GM20000 (cell line): ENCODE measurements around the gene TIMM8A.
"Not testable (repeated sequence)": the region's sequence is repeated elsewhere in the genome, so short reads cannot be mapped to it uniquely, and the experiment has no call there.

Source experiments
- DNase-seq: peaks from one replicate; pipeline ENCODE4 v3.0.0; 2012; ENCODE audit warnings: low spot score
- TF ChIP-seq, protein P1 (sequence below): IDR thresholded peaks from 2 replicates; pipeline ENCODE4 v1.5.1; 2012; ENCODE audit warnings: mild to moderate bottlenecking, control low read depth; ENCODE audit errors: extremely low read depth, missing control alignments

Gene TIMM8A

GRCh38 chrX:101360390-101360789 lies 11.8 kb upstream of the TIMM8A start:
- DNase-seq, result no peak
- TF ChIP-seq, protein P1, sequence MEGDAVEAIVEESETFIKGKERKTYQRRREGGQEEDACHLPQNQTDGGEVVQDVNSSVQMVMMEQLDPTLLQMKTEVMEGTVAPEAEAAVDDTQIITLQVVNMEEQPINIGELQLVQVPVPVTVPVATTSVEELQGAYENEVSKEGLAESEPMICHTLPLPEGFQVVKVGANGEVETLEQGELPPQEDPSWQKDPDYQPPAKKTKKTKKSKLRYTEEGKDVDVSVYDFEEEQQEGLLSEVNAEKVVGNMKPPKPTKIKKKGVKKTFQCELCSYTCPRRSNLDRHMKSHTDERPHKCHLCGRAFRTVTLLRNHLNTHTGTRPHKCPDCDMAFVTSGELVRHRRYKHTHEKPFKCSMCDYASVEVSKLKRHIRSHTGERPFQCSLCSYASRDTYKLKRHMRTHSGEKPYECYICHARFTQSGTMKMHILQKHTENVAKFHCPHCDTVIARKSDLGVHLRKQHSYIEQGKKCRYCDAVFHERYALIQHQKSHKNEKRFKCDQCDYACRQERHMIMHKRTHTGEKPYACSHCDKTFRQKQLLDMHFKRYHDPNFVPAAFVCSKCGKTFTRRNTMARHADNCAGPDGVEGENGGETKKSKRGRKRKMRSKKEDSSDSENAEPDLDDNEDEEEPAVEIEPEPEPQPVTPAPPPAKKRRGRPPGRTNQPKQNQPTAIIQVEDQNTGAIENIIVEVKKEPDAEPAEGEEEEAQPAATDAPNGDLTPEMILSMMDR, result no peak

DNA sequence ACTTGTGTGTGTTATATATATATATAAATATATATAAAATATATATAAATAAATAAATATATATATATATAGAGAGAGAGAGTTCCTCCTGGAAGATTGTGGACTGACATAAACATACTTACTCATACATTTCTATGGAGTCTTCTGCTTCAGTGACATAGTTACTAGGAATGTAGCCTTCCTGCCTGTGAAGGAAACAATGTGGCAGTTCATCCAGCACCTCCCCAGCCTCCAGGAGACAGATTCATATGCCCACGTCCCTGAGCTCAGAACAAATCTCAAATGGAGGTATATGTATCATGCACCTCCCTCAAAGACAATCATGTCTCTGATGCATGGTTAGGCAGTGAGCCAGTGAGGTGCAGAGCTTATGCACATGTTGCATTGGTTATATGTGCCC lies 11.4 kb upstream of the TIMM8A start:
- TF ChIP-seq, protein P1, result no peak
- no peak for DNase-seq

GRCh38 chrX:101357166-101357795 lies 8.7 kb upstream of the TIMM8A start:
- TF ChIP-seq, protein P1, result no peak
- DNase-seq, result no peak

DNA sequence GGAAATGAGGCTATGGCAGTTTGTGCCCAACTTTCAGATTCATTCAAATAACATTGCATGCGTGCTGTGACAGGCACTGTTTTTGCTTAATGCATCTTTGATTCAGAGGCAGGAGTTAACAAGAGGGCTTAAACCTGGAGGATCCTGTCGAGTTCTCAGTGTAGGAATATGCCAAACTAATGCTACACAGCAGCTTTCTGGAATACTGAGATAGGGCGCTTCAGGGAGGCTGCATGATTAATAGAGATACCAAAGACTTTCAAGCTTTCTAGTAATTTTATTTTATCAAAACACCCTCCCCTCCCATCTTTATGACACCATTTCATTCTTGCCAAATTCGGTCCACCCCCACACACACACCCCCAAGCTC lies 636 bp upstream of the TIMM8A start:
- TF ChIP-seq, protein P1, result no peak
- no peak for DNase-seq

- TF ChIP-seq, protein P1, result no peak
- DNase-seq, result peak; percentile 15
Measured at GRCh38 chrX:101347859-101348451, 587 bp downstream of the TIMM8A start.

DNA sequence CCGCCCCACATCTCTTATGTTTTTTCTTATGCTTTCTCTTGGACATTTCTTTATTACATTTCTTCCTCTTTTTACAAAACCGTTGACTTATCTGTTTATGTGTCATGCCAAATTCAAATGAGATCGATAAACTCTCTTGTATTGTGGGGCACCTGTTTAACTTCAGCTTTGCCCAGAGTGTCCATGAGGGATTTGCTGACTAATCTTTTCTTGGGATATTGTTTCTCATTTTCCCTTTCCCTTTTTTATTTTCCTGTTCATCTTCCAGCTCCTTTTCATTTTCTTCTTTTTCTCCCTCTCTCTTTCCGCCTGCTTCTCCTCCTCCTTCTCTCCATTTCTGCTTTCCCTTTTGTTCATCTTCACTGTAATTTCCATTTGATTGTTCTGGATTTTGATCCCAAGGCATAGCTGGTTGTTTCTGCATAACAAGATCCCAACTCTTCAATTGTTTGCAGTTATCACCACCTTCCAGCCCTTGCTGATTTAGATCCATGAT lies 10.7 kb downstream of the TIMM8A start:
- no peak for DNase-seq
- TF ChIP-seq, protein P1, result no peak

DNA sequence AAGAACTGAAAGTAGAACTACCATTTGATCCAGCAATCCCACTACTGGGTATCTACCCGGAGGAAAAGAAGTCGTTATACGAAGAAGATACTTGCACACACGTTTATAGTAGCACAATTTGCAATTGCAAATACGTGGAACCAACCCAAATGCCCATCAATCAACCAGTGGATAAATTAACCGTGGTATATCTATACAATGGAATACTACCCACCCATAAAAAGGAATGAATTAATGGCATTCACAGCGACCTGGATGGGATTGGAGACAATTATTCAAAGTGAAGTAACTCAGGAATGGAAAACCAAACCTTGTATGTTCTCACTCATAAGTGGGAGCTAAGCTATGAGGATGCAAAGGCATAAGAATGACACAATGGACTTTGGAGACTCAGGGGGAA lies 14.2 kb downstream of the TIMM8A start:
- DNase-seq, result not testable (repeated sequence)

DNA sequence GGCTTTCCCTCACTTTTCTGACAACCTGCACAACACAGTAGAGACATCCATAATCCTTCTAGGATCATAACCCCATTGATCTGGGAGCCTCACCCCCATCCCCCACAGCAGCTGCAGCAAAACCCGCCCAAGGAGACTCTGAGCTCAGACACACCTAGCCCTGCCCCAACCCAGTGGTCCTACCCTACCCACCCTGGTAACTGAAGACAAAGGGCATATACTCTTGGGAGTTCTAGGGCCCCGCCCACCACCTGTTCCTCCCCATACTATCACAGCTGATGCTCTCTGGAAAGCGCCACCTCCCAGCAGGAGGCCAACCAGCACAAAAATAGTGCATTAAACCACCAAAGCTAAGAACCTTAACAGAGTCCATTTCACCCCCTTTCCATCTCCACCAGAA lies 21.9 kb downstream of the TIMM8A start:
- DNase-seq, result not testable (repeated sequence)
